ENCODE results near the gene ADGRD2.

GRCh38 chr9:124499216-124499615, 49.0 kb downstream of the ADGRD2 start:
- no peak for TF ChIP-seq BHLHE40 (IDR thresholded peaks at IDR 0.05; ENCODE audit: borderline replicate concordance)
- no peak for TF ChIP-seq FOXK2 (IDR thresholded peaks at IDR 0.05)
- no peak for TF ChIP-seq ELF4 (IDR thresholded peaks at IDR 0.05)
- TF ChIP-seq FOXM1 (IDR thresholded peaks at IDR 0.05; ENCODE audit: borderline replicate concordance) = no peak
- no peak for TF ChIP-seq FOXA1 (IDR thresholded peaks at IDR 0.05)
